OCI-LY1 (cell line): ENCODE data around the gene SLC7A4.

Experiments used
- CTCF ChIP-seq: fragments of 200-600 bp; sonication (generic), shearing (Covaris generic); IDR thresholded peaks from 2 replicates; pipeline ENCODE4 v1.5.1; 2017; ENCODE audit warnings: mild to moderate bottlenecking, antibody characterized with exemption, low read length, moderate library complexity, mixed read lengths
- EZH2 ChIP-seq: fragments of 200-600 bp; sonication (generic), shearing (Covaris generic); IDR thresholded peaks from 2 replicates; pipeline ENCODE4 v1.8.0; 2017; ENCODE audit warnings: borderline replicate concordance, mixed run types, mild to moderate bottlenecking, antibody characterized with exemption, low read length, moderate library complexity, mixed read lengths

- TF ChIP-seq CTCF (no peak), EZH2 (no peak)
These were observed 17.5 kb downstream of the SLC7A4 start, which contains the start of gene P2RX6 for GRCh38 chr22:21014726-21015465.
